ENCODE measurements around the gene MACIR.
"Not testable (repeated sequence)": the region's sequence is repeated elsewhere in the genome, so short reads cannot be mapped to it uniquely, and the experiment has no call there.

Gene MACIR, protein sequence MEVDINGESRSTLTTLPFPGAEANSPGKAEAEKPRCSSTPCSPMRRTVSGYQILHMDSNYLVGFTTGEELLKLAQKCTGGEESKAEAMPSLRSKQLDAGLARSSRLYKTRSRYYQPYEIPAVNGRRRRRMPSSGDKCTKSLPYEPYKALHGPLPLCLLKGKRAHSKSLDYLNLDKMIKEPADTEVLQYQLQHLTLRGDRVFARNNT

DNA sequence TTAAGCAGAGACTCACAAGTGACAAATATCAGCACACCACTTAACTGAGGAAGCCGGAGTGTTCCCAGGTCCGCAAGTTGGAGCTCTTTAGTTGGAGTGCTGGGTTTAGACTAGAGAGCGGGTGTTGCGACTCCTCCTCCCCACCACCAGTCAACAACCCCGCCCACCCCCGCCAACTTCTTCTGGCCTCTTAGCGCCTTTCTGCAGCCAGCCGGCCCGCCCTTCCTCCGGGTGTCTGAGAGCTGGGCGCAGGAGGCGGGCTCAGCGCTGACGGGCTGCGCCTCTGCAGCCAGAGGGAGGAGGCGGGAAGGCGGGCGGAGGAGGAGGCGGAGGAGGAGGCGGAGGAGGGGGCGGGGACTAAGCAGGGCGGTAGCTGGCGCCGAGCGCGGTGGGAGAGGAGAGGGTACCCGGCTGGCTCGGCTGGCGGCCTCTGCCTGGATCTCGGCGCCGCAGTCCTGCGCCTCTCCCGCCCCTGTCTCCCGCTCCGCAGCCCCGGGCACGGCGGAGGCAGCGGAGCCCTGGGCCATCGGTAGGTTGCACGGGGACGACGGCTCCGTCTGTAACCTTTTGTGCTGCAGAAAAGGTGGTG, at the start of gene MACIR:
Gene MACIR (plus strand): TSS at position 396 of the 589 bp plus-strand sequence. CDS start 17,157 bp downstream, outside the sequence.
- DNase-seq: peak; percentile 96

DNA sequence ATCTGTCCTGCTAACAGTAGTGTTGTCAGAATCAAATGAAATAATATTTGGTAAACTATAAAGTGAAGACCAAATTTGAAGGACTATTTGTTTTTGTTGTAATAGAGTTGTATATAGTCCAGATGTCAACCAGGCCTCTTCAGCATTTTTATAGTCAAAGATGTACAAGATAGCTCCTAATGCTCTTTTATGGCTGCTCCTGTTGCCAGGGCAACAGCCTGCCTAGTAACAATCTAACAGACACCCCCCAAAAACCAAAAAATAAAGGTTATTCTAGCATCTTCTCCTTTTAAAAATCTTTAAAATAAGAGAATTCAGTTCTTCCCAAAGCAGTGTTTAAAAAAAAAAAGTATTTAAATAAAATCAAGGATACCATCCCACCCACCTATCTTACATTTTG, 49.5 kb upstream of the MACIR start:
- DNase-seq: no peak

DNA sequence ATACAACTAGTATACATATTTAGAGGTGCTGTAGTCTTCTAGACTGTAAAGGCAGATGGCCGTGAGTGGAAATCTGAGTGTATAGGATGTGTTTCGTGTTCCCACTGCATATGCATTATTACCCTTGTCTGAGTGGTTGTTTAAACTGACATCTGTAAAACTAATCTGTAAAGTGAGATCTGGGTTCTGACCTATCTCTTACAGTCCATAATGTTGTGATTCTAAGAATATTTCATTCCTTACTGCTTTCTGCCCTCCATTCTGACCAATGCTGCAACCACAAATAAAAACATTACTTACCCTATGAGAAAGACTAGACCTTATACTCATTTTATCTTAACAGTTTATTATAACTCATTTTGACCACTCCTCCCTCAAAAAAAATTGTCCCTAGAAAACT, 47.6 kb upstream of the MACIR start:
- no peak for DNase-seq

DNA sequence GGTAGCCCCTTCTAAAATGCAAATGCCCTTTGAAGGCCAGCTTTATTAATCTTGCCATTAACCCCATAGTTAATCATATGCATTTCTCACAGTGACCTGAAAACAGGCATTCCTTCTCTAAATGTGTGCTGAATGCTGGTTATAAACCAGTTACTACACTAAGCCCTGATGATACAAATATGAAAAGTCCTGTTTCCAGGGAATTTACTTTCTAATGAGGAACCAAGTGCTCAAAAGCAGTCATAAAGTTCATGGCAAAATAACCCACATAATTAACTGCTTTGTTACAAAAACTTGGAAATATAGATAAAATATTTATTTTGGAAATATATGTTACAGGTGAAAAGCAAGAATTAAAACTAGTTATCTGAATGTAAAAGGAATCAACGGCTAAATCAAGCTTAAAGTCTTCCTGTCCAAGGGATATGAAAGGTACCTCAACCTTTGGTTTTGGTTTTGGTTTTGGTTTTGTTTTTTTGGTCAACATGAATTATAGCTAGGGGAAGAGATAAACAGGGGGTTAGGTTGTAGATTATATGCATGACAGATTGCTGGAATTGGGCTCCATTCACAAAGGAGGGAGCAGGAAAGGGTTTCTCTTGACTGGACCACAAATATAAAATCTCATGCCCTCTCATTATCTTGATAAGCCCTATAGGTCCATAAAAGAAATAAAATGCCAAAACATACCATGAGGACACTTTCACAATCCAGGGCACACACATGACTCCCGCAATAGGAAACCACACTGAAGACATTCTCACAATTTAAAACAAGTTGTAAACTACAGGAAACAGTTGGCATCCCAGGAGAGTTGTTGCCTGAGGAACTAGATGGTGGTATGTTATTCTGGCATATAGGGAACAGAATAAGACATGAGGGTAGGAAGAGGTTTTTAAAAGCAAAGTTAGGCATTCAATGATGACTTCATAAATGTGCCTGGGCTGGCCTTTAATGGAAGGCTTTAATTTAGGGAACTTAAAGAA, 46.7 kb upstream of the MACIR start:
- DNase-seq: no peak

DNA sequence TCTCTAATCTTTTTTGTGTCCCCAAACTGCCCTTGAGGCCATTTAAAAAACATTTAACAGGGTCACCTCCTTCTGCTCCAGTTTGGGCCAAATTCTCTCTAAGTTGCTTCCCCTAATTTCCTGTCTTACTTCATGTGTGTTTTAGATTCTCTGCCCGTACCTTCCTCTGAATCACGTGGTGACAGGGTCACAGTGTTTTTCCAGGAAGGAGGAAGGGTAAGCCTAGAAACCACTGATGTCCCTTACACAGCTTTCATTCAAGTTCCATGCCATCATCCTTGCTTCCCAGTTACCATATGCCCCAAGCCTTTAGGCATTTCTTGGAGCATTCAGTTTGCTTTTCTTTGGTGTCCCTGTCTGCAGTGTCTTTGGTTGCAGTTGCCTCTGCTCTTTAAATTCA, 42.4 kb upstream of the MACIR start:
- DNase-seq: no peak

DNA sequence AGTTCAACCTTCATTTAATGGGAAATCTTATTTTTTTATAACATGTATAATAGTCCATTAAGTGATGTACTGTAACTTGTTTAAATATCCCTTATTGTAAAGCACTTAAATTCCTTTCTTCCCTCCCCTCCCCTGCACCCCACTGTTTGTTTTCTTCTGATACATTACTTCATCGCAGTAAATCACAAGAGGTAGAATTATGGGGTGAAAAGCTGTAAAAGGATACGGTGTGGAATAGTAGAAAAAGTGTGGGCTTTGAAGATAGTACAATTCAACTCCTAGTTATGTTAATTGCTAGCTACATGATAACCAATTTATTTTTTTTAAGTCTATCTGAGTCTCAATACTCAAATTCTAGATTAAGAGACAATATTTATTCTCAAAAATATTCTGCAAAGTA, 41.9 kb upstream of the MACIR start:
- DNase-seq: no peak

DNA sequence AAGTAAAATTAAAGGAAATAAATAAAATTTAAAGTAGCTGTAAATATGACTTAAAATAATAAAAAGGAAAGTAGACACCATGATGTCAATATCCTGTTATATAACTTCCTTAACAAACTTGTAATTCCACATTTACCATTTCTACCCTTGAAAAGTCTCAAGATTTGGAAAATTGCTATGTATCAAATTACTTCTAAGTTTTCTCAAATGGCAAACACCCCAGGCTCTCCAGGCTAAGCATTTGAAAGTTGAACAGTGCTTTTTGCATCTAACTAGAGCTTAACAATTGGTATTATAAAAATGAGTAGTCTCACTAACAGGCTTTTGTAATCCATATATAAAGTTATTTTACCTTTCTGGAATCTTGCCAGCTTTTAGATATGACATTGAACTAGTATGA, 41.5 kb upstream of the MACIR start:
- DNase-seq: no peak

DNA sequence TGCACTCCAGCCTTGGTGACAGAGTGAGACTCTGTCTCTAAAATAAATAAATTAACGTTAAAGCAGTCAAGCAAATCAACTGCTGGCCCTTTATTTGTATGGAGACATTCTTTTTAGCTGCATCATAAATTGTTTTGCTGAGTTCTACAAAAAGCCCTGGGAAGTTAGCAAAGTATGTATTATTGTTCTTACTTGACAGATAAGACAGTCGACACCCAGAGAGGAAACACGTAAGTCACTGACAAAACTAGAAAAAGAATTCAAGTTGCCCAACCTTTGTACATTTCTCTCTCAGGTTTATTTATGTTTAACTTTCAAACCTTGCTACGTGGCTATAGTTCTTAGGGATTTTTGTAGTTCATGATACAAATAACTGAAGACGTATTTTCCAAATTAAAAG, 40.4 kb upstream of the MACIR start:
- DNase-seq: no peak

DNA sequence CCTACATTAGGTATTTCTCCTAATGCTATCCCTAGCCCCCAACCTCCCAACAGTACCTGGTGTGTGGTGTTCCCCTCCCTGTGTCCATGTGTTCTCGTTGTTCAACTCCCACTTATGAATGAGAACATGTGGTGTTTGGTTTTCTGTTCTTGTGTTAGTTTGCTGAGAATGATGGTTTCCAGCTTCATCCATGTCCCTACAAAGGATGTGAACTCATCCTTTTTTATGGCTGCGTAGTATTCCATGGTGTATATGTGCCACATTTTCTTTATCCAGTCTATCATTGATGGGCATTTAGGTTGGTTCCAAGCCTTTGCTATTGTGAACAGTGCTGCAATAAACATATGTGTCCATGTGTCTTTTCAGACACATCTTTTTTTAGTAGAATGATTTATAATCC, 39.5 kb upstream of the MACIR start:
- DNase-seq: not testable (repeated sequence)

DNA sequence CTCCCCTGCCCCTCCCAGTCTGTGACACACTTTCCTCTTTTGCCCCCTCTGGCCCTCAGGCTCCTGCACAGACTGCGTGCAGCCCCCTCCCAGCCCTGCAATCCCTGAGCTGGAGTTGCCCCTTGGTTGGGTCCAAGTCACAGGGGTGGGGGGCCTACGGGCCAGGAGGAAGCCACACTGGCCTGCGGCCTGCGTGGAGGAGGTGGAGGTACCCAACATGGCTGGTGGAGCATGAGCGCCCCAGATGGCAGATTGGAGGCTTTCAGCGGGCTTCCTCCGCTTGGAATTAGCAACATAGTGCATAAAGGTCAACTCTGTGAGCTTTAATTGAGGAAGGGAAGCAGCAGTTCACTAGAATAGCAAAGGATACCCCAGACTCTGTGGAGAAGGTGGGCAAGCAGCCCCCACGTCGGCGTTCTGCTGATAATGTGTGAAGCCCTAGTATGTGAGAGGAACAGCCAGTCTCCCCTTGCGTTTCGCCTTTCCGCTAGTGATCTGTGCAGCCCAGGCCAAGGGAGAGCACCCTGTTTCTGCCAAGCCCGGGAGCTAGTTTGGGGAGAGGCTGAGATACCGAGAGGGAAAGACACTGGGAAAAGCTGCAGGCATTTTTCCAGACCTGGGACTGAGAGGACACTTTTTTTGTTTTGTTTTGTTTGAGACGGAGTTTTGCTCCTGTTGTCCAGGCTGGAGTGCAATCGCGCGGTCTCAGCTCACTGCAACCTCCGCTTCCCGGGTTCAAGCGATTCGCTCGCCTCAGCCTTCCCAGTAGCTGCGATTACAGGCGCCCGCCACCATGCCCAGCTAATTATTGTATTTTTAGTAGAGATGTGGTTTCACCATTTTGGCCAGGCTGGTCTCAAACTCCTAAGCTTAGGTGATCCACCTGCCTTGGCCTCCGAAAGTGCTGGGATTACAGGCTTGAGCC, 35.3 kb upstream of the MACIR start:
- DNase-seq: no peak

DNA sequence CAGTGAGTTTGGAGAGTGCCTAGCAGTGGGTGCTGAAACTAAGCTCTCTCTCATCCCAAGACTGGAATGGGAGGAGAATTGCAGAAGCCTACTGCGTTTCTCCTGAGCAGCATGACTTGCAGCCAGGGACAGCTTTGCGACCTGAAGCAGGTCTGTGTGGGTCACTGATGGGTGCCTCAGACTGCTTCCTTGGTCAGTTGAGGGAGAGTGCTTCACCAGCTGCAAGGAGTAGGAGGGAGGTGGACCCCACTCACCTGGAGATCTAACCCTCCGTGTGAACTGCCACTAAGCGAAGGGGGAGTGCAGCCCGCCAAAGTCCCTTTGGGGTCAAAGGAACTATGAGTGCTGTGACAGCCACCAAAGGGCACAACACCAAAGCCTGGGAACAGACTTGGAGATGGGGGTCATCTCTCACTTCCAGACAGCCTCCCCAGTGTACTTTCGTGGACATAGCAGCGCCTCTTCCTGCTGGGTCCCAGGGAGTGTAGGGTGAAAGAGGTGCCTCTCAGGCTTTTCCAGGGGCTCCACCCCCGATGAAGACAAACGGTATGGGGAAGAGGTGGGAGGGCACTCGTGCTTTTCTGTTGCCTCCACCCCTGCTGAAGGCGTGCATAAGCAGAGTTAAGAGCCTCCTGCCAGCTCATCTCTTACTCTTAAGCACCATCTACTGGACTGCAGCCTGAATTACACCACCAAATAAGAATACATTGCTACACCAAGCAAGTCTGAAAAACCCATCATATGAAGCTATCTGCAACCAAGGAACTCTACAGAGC, 34.3 kb upstream of the MACIR start:
- DNase-seq: peak; percentile 28

DNA sequence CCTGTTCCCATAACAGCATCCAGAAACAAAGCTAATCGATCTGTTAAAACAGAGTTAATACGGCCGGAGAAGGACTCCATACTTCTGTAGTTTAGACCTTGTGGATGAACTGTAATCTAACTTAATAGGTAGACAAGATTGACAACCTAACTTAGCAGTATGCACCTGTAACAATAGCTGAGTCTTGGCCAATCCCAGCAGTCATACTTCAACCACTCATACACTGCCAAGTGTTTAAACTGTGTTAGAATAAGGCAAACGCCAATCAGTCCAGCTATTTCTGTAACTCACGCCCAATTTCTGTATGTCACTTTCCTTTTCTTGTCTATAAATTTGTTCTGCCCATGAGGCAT, 33.7 kb upstream of the MACIR start:
- DNase-seq: no peak

DNA sequence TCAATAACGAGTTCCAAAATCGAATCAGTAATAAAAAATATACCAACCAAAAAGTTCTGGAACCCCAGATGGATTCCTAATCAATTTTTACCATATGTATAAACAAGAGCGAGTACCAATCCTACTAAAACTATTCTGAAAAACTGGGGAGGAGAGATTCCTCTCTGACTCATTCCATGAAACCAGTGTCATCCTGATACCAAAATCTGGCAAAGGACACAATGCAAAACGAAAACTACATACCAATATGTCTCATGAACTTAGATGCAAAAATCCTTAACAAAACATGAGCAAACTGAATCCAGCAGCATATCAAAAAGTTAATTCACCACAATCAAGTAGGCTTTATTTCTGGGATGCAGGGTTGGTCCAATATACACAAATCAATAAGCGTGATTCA, 30.5 kb upstream of the MACIR start:
- DNase-seq: no peak

DNA sequence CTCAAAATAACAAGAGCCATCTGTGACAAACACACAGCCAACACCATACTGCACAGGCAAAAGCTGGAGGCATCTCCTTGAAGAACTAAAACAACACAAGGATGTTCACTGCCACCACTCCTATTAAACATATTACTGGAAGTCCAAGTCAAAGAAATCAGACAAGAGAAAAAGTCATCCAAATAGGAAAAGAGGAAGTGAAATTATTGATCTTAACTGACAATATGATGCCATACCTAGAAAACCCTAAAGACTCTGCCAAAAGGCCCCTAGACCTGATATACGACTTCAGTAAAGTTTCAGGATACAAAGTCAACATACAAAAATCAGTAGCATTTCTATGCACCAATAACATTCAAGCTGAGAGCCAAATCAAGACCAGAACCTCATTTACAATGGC, 30.0 kb upstream of the MACIR start:
- no peak for DNase-seq

DNA sequence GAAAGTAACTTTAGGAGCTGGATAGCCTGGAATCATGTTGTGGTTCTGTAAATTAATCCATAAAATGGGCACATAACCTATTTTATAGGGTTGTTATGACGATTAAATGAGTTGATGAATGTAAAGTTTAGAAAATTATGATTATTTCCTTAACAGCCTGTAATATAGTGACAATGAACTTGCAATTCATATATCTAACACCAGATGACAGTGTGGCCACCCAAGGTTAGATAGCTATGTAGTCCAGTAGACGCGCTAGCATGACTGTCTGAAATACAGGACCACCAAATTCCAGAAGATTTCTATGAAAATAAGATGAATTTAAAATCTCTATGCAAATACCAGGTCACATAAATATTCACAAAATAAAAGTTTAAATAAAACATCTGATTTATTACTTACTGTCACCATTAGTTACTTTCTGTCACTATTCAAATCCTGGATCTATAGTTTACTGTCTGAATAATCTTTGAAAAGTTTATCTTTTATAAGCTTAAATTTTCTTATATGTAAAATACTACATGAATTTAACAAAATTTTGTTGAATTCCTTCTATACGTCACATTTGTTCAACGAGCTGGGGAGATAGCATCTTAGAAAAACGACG, 26.1 kb upstream of the MACIR start:
- peak; percentile 10 for DNase-seq

DNA sequence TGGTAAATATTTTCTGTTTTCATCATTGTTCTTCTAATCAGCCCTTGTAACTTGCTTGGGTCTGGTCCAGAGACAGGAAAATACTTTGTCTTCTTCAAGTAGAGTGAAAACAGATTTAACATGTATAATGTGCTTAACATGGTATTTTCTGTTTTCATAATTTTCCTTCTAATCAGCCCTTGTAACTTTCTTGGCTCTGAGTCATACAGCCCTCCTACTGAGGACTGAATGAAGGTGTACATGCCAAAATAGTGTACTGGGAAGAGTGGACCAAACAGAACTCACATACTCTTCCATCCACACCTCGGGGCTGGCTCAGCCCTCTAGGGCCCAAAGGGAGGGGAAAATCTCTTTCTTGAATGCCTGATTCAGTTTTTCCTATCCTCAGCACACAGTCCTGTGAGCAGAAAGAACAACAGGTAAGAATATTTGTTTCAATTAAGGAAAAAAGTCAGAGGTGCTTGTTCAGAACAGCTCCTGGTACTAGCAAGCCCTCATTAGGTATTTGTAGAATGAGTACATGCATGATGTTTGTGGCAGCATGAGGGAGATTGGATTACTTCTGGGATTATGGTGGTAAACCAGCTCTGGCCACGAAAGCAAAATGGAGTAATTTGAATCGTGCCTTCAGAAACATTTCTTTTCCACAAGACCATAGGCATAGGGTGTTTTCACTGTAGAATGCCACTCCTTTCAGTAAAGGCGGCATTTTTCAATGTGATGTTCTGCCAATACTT, 24.2 kb upstream of the MACIR start:
- DNase-seq: no peak

DNA sequence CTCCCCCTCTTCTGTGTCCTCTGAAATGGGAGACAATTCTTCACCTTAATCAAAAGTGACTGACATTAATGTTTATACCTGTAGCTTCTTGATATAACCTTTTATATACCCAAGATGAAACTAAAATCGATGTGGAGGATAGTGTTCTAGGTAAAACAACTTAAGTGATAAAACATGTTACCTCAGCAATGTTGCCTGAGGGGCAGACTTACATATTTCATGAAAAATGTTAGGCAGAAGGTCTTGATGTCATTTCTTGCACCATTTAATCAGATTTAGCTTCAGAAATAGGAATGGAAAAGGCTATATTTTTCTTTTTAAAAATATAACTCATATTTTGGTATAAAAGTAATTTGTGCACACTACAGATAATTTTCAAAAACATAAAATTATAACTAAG, 22.7 kb upstream of the MACIR start:
- DNase-seq: no peak

DNA sequence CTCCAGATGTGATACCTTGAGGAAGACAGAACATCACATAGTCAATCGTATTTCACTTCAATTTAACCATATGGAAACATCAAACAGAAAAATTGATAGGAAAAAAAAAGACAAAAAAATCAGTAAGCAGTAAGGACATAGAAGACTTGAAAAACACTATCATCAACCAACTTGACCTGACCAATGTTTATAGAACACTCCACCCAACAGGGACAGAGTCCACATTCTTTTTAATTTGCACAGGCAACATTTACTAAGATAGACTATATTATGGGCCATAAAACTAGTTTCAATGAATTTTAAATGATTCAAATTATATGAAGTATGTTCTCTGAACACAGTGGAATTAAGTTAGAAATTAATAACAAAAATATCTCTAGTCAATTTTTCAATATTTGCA, 20.8 kb upstream of the MACIR start:
- DNase-seq: no peak

DNA sequence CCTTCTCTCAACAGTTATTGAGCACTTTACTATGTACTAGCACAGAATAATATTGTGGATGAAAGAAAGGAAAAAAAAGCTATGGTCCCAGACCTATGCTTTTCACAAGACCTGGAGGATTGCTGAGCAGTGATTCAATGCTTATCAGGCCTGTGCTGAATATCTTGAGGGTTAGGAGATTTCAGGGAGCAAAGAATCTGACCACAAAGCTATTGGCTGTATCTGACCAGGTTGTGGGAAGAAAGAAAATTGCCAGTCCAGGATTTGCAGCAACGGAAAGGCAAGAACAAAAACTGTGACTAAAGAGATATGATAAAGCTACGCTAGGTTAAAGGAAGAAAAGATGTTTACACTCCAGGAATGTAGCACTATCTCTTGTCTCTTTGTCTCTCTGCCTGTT, 14.9 kb upstream of the MACIR start:
- no peak for DNase-seq

DNA sequence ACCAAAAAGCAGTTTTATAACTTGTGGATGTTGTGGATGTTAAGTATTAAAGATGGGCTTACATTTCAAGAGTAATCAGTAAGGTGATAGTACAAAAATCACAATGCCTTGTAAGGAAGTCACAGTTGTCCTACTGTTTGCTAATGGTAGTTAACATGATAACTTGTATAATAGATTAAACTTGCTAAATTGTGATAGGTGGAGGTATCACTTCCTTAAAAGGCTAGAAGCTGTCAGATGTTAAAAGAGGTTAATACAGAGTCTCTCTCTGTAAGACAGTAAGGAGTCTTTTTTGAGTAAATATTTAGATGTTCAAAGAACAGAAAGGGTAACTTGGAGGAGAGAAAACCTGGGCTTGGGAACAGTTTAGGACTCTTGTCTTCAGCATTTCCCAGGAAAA, 14.2 kb upstream of the MACIR start:
- no peak for DNase-seq

DNA sequence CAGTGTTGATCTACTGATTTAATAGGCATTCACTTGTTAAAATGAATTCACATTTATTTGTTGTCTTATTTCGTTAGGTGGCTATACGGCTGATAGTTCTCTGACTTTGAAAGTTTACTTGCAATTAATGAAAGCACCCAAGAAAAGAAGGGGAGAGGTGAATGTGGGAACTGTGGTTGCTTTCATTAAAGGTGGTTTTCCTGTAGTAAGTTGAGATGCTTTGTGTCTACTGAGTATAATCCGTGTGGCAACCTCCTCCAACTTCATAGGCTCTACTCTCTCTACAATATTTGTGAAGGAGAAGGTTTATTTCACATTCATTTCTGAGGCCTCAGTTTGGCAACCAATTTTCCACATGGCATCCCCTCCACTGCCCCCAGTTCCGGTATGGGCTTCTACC, 12.8 kb upstream of the MACIR start:
- DNase-seq: no peak
